GM18502 (cell line): ENCODE data around the gene NR0B2.

Experiments
- ATAC-seq: cut with Tn5 transposase; IDR thresholded peaks from one replicate; pipeline ENCODE4 v1.9.1; 2021; ENCODE audit warnings: mild to moderate bottlenecking; ENCODE audit not compliant: unreplicated experiment, poor library complexity

Gene NR0B2

GRCh38 chr1:26938004-26938658 is 24.4 kb upstream of the NR0B2 start:
- no peak for ATAC-seq

- ATAC-seq = no peak
These were observed 23.0 kb upstream of the NR0B2 start for GRCh38 chr1:26936823-26937222.

- ATAC-seq = no peak
These were observed 18.8 kb upstream of the NR0B2 start for GRCh38 chr1:26932531-26932930.

GRCh38 chr1:26923711-26924110 is 9.9 kb upstream of the NR0B2 start:
- no peak for ATAC-seq

- no peak for ATAC-seq
These were observed 9.1 kb upstream of the NR0B2 start for GRCh38 chr1:26922901-26923300.

- no peak for ATAC-seq
These were observed 8.6 kb upstream of the NR0B2 start for GRCh38 chr1:26922431-26922729.

GRCh38 chr1:26921540-26922430 is 8.0 kb upstream of the NR0B2 start, which contains the start of gene NUDC:
TSS of gene NUDC (plus strand) at chr1:26921743. CDS start at chr1:26921849, 106 bp downstream.
- peak; percentile 97 for ATAC-seq

- ATAC-seq = peak; percentile 19
These were observed 7.4 kb upstream of the NR0B2 start for GRCh38 chr1:26921126-26921539.

GRCh38 chr1:26915204-26915842 is 1.5 kb upstream of the NR0B2 start:
- no peak for ATAC-seq

GRCh38 chr1:26913389-26913753 is 404 bp downstream of the NR0B2 start:
- ATAC-seq = no peak

GRCh38 chr1:26912147-26912490 is 1.7 kb downstream of the NR0B2 start:
- ATAC-seq = no peak

GRCh38 chr1:26911399-26912146 is 2.2 kb downstream of the NR0B2 start:
- no peak for ATAC-seq

- no peak for ATAC-seq
These were observed 3.2 kb downstream of the NR0B2 start for GRCh38 chr1:26910343-26911160.

- ATAC-seq = no peak
These were observed 3.8 kb downstream of the NR0B2 start for GRCh38 chr1:26909951-26910342.

- no peak for ATAC-seq
These were observed 6.5 kb downstream of the NR0B2 start for GRCh38 chr1:26907071-26907917.

- no peak for ATAC-seq
These were observed 12.8 kb downstream of the NR0B2 start for GRCh38 chr1:26900815-26901511.

GRCh38 chr1:26900001-26900814 is 13.6 kb downstream of the NR0B2 start, which contains the start of gene GPATCH3:
TSS of gene GPATCH3 (minus strand) at chr1:26900467. CDS start at chr1:26900442, 25 bp downstream.
- peak; percentile 87 for ATAC-seq
